ENCODE data around the gene PARD3. TPM values are rescaled to one million over a fixed set of nuclear protein-coding genes. Genes with fewer than 3 reads are reported as not detected.

PARD3 gene
- total RNA-seq, 1 experiment from 2014 or later, result 46.3 TPM

DNA sequence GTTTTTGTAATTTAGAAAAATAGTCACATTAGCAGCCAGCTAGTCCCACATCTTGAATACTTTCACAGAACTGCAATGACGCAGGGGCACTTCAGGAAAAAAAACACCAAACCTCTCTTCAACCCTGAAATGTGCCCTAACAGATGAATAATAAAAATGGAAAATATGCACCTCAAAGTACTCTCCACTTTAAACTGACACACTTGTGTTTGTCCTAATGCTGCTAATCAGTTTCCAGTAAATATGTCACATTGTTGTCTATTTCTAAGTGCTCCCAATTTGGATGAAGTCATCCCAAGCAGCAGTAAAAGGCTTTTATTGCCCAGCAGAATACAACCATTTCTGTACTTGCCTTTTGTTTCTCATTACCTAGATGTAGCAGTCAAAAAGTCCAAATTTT lies 86.7 kb downstream of the PARD3 start:
- no peaks in the 10 kb centered on the region for H3K9me2 ChIP-seq (ENCODE audit: insufficient read depth)
- no peaks in the 10 kb centered on the region for H3K27me3 ChIP-seq (ENCODE audit: insufficient read depth, low read length)
- CTCF ChIA-PET, result no interaction called here
- ATAC-seq (no peak), DNase-seq (ENCODE audit: low read depth, low spot score) (no peak)
- POLR2A ChIA-PET, result no interaction called here
- H3K27ac ChIP-seq (ENCODE audit: low read depth, low read length), result no peak overlapping the region
- RAD21 ChIA-PET (ENCODE audit: low non-redundant PET in 1 of 2, low total read pairs in 2 of 2, uncharacterized antibody in 2 of 2, unreplicated experiment in 2 of 2), result no interaction called here
- H3K9ac ChIP-seq (ENCODE audit: low read length), result no peak overlapping the region
- TF ChIP-seq, protein P1, sequence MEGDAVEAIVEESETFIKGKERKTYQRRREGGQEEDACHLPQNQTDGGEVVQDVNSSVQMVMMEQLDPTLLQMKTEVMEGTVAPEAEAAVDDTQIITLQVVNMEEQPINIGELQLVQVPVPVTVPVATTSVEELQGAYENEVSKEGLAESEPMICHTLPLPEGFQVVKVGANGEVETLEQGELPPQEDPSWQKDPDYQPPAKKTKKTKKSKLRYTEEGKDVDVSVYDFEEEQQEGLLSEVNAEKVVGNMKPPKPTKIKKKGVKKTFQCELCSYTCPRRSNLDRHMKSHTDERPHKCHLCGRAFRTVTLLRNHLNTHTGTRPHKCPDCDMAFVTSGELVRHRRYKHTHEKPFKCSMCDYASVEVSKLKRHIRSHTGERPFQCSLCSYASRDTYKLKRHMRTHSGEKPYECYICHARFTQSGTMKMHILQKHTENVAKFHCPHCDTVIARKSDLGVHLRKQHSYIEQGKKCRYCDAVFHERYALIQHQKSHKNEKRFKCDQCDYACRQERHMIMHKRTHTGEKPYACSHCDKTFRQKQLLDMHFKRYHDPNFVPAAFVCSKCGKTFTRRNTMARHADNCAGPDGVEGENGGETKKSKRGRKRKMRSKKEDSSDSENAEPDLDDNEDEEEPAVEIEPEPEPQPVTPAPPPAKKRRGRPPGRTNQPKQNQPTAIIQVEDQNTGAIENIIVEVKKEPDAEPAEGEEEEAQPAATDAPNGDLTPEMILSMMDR (IDR thresholded peaks at IDR 0.05 in 2 of 3, conservative IDR thresholded peaks at IDR 0.05 in 1 of 3; ENCODE audit: borderline replicate concordance in 1 of 3, insufficient read depth in 1 of 3, low read depth in 2 of 3, low read length in 2 of 3), result no peak
- no peak for TF ChIP-seq ELF1 (IDR thresholded peaks at IDR 0.05; ENCODE audit: borderline replicate concordance, low read depth)
- no peak for TF ChIP-seq POLR2AphosphoS5 (IDR thresholded peaks at IDR 0.05; ENCODE audit: low read depth, low read length)
- TF ChIP-seq POLR2A (IDR thresholded peaks at IDR 0.05; ENCODE audit: borderline replicate concordance, extremely low read depth, insufficient read depth, insufficient read length), result no peak
- TF ChIP-seq, protein P2, sequence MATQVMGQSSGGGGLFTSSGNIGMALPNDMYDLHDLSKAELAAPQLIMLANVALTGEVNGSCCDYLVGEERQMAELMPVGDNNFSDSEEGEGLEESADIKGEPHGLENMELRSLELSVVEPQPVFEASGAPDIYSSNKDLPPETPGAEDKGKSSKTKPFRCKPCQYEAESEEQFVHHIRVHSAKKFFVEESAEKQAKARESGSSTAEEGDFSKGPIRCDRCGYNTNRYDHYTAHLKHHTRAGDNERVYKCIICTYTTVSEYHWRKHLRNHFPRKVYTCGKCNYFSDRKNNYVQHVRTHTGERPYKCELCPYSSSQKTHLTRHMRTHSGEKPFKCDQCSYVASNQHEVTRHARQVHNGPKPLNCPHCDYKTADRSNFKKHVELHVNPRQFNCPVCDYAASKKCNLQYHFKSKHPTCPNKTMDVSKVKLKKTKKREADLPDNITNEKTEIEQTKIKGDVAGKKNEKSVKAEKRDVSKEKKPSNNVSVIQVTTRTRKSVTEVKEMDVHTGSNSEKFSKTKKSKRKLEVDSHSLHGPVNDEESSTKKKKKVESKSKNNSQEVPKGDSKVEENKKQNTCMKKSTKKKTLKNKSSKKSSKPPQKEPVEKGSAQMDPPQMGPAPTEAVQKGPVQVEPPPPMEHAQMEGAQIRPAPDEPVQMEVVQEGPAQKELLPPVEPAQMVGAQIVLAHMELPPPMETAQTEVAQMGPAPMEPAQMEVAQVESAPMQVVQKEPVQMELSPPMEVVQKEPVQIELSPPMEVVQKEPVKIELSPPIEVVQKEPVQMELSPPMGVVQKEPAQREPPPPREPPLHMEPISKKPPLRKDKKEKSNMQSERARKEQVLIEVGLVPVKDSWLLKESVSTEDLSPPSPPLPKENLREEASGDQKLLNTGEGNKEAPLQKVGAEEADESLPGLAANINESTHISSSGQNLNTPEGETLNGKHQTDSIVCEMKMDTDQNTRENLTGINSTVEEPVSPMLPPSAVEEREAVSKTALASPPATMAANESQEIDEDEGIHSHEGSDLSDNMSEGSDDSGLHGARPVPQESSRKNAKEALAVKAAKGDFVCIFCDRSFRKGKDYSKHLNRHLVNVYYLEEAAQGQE (IDR thresholded peaks at IDR 0.05; ENCODE audit: low read depth), result no peak
- TF ChIP-seq SP1 (IDR thresholded peaks at IDR 0.05; ENCODE audit: low read depth), result no peak
- TF ChIP-seq CEBPB (IDR thresholded peaks at IDR 0.05; ENCODE audit: low read depth), result no peak
- no peak for TF ChIP-seq EZH2 (IDR thresholded peaks at IDR 0.05)
- TF ChIP-seq, protein P3, sequence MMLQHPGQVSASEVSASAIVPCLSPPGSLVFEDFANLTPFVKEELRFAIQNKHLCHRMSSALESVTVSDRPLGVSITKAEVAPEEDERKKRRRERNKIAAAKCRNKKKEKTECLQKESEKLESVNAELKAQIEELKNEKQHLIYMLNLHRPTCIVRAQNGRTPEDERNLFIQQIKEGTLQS (IDR thresholded peaks at IDR 0.05), result no peak
- TF ChIP-seq EZH2phosphoT487 (IDR thresholded peaks at IDR 0.05; ENCODE audit: borderline replicate concordance), result no peak
- TF ChIP-seq RAD21 (IDR thresholded peaks at IDR 0.05; ENCODE audit: low read depth), result no peak
- TF ChIP-seq EGR1 (IDR thresholded peaks at IDR 0.05; ENCODE audit: low read depth), result no peak
- TF ChIP-seq, protein P4, sequence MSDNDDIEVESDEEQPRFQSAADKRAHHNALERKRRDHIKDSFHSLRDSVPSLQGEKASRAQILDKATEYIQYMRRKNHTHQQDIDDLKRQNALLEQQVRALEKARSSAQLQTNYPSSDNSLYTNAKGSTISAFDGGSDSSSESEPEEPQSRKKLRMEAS (IDR thresholded peaks at IDR 0.05), result no peak
- TF ChIP-seq SRF (IDR thresholded peaks at IDR 0.05; ENCODE audit: low read depth), result no peak
- TF ChIP-seq, protein P5, sequence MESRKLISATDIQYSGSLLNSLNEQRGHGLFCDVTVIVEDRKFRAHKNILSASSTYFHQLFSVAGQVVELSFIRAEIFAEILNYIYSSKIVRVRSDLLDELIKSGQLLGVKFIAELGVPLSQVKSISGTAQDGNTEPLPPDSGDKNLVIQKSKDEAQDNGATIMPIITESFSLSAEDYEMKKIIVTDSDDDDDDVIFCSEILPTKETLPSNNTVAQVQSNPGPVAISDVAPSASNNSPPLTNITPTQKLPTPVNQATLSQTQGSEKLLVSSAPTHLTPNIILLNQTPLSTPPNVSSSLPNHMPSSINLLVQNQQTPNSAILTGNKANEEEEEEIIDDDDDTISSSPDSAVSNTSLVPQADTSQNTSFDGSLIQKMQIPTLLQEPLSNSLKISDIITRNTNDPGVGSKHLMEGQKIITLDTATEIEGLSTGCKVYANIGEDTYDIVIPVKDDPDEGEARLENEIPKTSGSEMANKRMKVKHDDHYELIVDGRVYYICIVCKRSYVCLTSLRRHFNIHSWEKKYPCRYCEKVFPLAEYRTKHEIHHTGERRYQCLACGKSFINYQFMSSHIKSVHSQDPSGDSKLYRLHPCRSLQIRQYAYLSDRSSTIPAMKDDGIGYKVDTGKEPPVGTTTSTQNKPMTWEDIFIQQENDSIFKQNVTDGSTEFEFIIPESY (IDR thresholded peaks at IDR 0.05; ENCODE audit: extremely low read depth, insufficient replicate concordance, low read length), result no peak
- no peak for TF ChIP-seq JUND (IDR thresholded peaks at IDR 0.05)
- TF ChIP-seq ZFX (IDR thresholded peaks at IDR 0.05), result no peak
- no peak for TF ChIP-seq SIN3A (IDR thresholded peaks at IDR 0.05; ENCODE audit: low read depth)
- no peak for TF ChIP-seq CBX3 (IDR thresholded peaks at IDR 0.05; ENCODE audit: low read depth)
- H3K4me3 ChIP-seq (replicated peaks in 1 of 2; ENCODE audit: low read depth in 1 of 2, low read length in 2 of 2), result no peak overlapping the region
- peaks cover 50% of the 10 kb centered on the region for H3K79me2 ChIP-seq (ENCODE audit: insufficient read depth, low read length)
- intact Hi-C loops (cut with micrococcal nuclease), result no loop called here
- no peaks in the 10 kb centered on the region for H3K9me3 ChIP-seq (ENCODE audit: control insufficient read depth in 1 of 2, insufficient read depth in 1 of 2, low read depth in 1 of 2, low read length in 2 of 2)
- peaks cover 20% of the 10 kb centered on the region; the same call in 1 of the 2 replicates for H4K20me1 ChIP-seq (ENCODE audit: insufficient read depth)
- H3K4me1 ChIP-seq (ENCODE audit: control insufficient read depth in 1 of 2, insufficient read depth in 2 of 2, low read length in 2 of 2), result peaks cover 28 to 55% of the 10 kb centered on the region in 2 experiments
- no TSS peak for BruUV-seq (replicated peaks)
- no peaks in the 10 kb centered on the region for H3K36me3 ChIP-seq (ENCODE audit: control insufficient read depth in 1 of 2, insufficient read depth in 2 of 2, low read length in 2 of 2)
- H2AFZ ChIP-seq (ENCODE audit: low read depth, low read length, poor library complexity, severe bottlenecking), result no peak overlapping the region
- H3K4me2 ChIP-seq (ENCODE audit: low read length), result no peak overlapping the region

Data from HCT116 (cell line).